GM19240 (cell line): ENCODE data around the gene ANKRD13D.
A peak's percentile ranks its signal among the peaks of the same experiment; 100 is the strongest.
"Not testable (repeated sequence)": the region's sequence is repeated elsewhere in the genome, so short reads cannot be mapped to it uniquely, and the experiment has no call there.

Source experiments
- DNase-seq: peaks from one replicate; pipeline ENCODE4 v3.0.0; 2011; ENCODE audit warnings: low spot score; ENCODE audit not compliant: insufficient read length

ANKRD13D gene

DNA sequence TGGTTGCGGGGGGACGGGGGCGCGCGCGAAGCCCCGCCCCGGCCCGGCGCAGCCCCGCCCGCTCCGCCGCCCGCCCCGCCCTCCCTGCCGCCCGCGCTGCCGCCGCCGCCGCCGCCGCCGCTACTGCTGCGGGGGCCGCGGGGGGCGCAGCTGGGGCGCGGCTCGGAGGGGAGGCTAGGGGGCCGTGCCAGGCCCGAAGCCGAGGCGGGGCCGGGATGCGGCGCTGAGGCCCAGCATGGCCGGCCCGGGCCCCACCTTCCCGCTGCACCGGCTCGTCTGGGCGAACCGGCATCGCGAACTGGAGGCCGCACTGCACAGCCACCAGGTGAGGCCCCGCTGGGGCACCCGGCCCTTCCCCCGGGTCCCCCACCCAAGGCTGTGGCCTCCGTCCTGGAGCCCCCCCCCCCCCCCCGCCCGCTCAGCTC, at the start of gene ANKRD13D:
Gene ANKRD13D (plus strand): TSS at position 78 of the 425 bp plus-strand sequence. CDS start 158 bp downstream, at position 236.
- DNase-seq = no peak

DNA sequence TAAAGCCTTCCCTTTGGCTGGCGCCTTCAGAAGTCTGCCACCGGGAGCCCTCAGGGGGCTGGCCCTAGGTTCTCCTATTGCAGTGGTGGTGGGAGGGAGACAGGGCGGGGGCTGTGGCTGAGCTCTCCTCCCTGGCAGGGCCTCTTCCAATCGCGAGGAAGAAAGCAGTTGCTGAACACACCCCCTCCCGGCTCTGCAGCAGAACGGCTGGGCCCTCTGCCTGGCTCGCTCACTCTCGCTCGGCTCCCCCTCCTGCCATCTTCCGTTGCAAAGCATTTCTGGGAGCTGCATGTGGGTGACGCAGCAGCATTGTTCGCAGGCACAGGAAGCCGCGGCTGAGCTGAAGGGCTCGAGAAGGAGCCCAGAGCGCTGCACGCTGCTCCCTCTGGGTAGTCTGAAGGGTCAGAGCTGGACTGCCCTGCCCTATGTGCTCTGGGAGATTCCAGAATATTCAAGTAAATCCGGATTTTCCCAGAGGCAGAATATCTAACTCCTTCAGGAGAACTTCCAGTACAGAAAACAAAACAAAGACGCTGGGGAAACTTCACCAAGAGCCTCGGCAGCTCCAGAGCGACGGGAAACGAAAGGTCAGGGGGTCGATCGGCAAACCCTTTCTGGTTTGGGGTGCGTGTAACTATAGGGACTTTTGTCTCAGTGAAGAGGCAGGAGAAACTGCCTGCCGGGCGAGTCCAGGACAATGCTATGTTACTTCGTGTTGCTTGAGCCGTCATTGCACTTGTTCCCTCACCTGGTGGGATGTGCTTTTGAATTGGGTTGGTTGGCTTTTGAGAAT, 49.1 kb upstream of the ANKRD13D start:
- DNase-seq = peak; percentile 86

DNA sequence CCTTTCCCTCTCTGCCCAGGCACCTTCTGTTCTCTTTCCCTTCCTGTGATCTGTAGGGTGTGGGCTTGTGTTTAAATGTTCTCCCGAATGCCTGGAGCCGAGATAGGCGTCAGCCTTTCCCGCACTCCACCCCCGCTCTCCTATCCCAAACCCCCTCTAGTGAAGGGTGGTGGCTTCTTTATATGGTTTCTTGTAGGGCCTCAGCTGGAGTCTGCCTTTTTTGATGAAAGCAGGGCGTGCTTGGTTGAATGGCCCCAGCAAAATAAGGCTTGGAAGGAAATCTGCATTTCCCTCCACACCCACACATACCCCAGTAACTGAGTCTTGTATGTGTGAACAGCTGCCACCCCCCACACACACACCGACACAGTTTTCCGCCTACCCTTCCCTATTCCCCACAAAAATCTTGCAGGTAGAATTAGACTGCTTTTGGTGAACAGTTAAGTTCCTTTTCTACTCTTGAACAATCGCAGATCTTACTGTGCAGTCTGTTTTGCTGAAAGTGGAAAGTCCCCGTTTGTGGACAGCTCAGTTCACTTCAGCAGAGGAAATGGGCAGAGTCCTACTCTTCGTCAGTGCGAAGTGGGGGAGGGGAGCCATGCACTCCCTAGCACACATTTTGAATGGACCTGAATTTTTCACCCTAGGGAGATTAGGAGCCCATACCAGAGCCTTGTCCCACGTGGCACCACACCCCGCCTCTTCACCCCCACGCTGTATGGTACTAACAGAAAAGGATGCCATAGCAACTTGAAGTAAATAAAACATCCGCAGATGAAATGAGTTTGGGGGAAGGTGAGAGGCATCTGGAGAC, 48.3 kb upstream of the ANKRD13D start:
- DNase-seq = no peak

- DNase-seq = no peak
These were observed 46.6 kb upstream of the ANKRD13D start for GRCh38 chr11:67242548-67242947.

- no peak for DNase-seq
These were observed 46.1 kb upstream of the ANKRD13D start for GRCh38 chr11:67243051-67243450.

GRCh38 chr11:67245046-67245445, 44.1 kb upstream of the ANKRD13D start:
- DNase-seq = no peak

GRCh38 chr11:67247946-67248550, 41.1 kb upstream of the ANKRD13D start:
- no peak for DNase-seq

DNA sequence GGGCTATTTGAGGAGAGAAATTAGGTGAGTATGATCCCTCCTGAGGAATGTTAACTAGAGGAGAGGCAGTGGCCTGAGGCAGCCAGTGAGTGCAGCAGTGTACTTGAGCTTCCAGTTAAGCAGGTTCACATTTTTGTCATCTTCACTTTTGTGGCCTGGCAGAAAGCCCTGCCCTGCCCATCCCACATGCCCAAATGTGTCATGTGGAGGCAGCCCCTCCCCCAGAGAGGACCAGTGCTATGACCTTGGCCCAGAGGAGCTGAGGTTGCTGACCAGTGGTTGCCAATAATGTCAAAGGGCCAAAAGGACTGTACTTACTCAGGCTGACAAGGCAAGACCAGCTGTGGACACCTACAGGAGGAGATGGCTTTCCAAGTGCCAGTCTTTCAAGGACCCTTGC, 40.5 kb upstream of the ANKRD13D start:
- DNase-seq = no peak

DNA sequence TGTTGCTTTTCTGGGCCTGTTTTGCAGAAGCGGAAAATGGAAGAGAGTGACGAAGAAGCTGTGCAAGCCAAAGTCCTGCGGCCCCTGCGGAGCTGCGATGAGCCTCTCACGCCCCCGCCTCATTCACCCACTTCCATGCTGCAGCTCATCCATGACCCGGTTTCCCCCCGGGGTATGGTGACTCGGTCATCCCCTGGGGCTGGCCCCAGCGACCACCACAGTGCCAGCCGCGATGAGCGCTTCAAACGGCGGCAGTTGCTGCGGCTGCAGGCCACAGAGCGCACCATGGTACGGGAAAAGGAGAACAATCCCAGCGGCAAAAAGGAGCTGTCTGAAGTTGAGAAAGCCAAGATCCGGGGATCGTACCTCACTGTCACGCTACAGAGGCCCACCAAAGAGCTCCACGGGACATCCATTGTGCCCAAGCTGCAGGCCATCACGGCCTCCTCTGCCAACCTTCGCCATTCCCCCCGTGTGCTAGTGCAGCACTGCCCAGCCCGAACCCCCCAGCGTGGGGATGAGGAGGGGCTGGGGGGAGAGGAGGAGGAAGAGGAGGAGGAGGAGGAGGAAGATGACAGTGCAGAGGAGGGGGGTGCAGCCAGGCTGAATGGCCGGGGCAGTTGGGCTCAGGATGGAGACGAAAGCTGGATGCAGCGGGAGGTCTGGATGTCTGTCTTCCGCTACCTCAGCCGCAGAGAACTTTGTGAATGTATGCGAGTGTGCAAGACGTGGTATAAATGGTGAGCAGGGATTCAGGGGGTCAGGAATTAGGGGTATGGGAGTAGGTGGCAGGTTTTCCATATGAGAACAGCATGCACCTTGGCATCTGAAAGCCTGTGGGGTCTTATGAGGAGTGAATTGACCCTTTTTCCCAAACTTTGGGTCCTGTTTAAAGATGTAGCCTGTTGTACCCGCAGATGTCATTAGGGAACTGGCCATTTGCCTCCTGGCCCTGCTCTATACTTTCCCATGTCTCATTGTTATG, 38.8 kb upstream of the ANKRD13D start:
- no peak for DNase-seq

GRCh38 chr11:67251841-67252240, 37.3 kb upstream of the ANKRD13D start:
- DNase-seq = no peak

GRCh38 chr11:67252831-67253239, 36.3 kb upstream of the ANKRD13D start:
- no peak for DNase-seq

- DNase-seq = no peak
These were observed 35.1 kb upstream of the ANKRD13D start for GRCh38 chr11:67253872-67254624.

DNA sequence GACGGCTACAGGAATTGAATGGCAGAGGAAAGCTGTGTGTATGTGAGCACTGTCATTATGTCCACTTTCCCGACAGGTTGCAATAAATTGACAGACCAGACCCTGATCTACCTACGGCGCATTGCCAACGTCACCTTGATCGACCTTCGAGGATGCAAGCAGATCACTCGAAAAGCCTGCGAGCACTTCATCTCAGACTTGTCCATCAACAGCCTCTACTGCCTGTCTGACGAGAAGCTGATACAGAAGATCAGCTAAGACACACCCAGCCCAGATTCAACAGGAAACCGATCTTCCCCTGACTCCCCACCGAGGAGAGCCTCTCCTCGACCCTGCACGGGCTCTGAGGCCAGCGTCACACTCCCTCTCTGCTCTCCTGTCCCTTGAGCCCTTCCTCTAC, 34.3 kb upstream of the ANKRD13D start:
- DNase-seq = no peak

GRCh38 chr11:67255353-67255752, 33.8 kb upstream of the ANKRD13D start:
- no peak for DNase-seq

DNA sequence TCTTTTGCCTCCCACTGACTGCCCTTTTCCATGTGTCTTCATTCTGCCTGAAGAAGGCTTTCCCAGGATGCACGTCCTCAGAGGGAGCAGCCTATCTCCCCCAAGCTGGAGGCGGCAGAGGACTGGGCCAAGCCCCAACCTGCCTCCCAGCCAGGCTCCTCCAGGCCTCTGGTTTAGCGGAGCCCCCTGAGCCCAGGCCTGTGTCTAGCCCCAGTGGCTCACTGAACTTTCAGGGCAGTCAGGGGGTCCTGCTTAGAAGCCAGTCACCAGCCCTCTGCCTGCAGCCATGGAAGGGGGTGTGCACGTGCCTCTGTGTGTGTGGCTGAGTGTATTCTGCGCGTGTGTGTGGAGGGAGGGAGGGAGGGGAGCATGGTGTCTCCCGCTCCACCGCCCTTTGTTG, 33.2 kb upstream of the ANKRD13D start:
- no peak for DNase-seq

DNA sequence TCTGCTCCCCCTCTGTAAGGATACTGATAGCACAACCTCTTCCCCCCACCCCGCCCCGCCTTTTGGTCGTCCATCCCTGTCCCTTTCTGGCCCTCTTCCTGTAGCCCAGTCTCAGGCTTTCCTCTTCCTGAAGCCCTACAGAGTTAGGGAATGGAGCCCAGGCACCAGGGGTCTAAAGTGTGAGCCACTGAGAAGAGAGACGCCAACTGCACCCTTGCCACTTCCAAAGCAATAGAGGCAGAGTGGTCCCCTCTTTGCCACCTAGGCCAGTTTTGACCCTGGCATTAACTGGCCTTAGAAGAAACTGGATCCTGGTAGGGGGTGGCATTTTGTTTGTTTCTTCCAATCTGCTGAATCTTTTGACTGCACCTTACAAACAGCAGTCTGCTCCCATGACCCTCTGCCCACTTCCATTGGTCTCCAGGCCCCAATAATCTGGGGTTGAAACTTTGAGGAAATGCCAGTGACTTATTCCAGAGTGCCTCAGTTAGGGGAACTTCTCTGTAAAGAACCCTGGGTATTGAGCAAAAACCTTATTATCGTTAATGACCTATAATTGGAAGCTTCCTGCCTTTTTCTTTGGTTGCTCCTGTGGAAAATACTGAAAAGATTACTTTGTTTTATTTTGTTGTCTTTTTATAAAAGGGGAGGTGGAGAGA, 32.5 kb upstream of the ANKRD13D start:
- DNase-seq = no peak

- DNase-seq = no peak
These were observed 28.7 kb upstream of the ANKRD13D start for GRCh38 chr11:67260406-67260805.

- not testable (repeated sequence) for DNase-seq
These were observed 28.0 kb upstream of the ANKRD13D start for GRCh38 chr11:67260885-67261639.

DNA sequence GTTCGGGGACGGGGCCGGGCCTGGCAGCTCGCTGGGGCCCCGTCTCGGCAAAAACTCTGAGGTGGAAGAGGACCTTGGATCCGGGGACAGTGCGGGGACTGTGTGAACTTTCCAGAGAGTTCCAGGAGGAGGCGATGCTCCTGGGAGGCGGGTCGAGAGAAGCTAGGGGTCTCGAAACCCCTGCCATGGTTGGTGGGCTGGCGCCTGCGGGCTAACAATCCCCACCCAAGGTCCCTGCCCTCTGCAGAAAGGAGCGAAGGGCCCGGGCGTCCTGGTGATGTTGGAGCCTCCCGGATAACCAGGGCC, 27.5 kb upstream of the ANKRD13D start:
- no peak for DNase-seq
